ENCODE data around the gene NTM. TPM values are rescaled to one million over a fixed set of nuclear protein-coding genes. Genes with fewer than 3 reads are reported as not detected.

The NTM gene
- total RNA-seq, 1 donor from 2014 or later, result 82.7 TPM

DNA sequence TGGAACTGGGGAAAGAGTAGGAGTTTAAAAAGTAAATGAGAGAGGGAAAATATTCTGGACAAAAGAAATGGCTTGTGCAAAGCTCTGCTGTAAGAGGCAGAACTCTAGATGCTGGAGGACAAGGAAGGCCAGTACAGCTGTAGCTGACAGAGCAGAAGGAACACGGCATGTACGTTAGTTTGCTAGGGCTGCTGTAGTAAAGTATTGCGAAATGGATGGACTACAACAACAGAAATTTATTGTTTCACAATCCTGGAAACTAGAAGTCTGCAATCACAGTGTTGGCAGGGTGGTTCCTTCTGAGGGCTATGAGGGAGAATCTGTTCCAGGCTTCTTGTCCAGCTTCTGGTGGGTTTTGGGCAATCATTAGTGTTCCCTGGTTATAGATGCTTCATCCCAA, 454.4 kb downstream of the NTM start:
- Mint-ChIP-seq H3K27me3 (ENCODE audit: unreplicated experiment) (peaks cover 38% of the 10 kb centered on the region), H3K36me3 (ENCODE audit: unreplicated experiment) (no peaks in the 10 kb centered on the region), H3K4me3 (ENCODE audit: unreplicated experiment) (no peak overlapping the region), H3K9me3 (ENCODE audit: unreplicated experiment) (no peaks in the 10 kb centered on the region), H3K4me1 (ENCODE audit: unreplicated experiment) (no peaks in the 10 kb centered on the region), H3K27ac (ENCODE audit: unreplicated experiment) (no peak overlapping the region)
- TF ChIP-seq, protein P1, sequence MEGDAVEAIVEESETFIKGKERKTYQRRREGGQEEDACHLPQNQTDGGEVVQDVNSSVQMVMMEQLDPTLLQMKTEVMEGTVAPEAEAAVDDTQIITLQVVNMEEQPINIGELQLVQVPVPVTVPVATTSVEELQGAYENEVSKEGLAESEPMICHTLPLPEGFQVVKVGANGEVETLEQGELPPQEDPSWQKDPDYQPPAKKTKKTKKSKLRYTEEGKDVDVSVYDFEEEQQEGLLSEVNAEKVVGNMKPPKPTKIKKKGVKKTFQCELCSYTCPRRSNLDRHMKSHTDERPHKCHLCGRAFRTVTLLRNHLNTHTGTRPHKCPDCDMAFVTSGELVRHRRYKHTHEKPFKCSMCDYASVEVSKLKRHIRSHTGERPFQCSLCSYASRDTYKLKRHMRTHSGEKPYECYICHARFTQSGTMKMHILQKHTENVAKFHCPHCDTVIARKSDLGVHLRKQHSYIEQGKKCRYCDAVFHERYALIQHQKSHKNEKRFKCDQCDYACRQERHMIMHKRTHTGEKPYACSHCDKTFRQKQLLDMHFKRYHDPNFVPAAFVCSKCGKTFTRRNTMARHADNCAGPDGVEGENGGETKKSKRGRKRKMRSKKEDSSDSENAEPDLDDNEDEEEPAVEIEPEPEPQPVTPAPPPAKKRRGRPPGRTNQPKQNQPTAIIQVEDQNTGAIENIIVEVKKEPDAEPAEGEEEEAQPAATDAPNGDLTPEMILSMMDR (IDR thresholded peaks at IDR 0.05), result no peak
- no peak for DNase-seq (ENCODE audit: extremely low spot score, unreplicated experiment)

DNA sequence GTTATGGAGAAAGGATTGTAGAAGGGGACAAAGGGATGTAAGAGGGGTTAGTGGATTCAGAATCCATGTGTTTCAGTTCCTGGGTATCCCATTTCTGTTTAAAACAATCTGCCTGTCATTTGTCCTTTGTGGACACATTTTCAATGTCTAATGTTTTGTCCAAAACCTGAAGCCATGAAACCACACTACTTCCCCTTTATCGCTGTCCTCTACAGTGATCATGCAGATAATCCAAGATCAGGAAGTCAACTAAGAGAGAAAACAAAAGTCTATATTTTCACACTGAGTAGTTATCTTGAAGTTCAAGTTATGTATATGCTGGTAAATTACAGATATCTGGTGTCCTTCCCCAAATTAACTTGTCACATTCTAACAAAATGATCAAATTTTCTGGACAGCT, 457.0 kb downstream of the NTM start:
- no peak for DNase-seq (ENCODE audit: extremely low spot score, unreplicated experiment)
- Mint-ChIP-seq H3K27ac (ENCODE audit: unreplicated experiment) (no peak overlapping the region), H3K36me3 (ENCODE audit: unreplicated experiment) (no peaks in the 10 kb centered on the region), H3K4me1 (ENCODE audit: unreplicated experiment) (no peaks in the 10 kb centered on the region), H3K9me3 (ENCODE audit: unreplicated experiment) (no peaks in the 10 kb centered on the region), H3K4me3 (ENCODE audit: unreplicated experiment) (no peak overlapping the region), H3K27me3 (ENCODE audit: unreplicated experiment) (peaks cover 35% of the 10 kb centered on the region)
- TF ChIP-seq, protein P1 (IDR thresholded peaks at IDR 0.05), result no peak

DNA sequence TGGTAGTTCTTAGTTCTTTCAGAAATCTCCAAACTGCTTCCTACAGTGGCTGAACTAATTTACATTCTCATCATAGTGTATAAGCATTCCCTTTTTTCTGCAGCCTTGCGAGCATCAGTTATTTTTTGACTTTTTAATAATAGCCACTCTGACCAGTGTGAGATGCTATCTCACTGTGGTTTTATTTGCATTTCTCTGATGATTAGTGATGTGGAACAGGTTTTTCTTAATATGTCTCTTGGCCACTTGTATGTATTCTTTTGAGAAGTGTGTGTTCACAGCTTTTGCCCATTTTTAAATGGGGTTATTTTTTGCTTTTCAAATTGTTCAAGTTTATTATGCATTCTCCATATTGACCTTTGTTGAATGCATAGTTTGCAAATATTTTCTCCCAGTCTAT, 459.3 kb downstream of the NTM start:
- Mint-ChIP-seq H3K4me1 (ENCODE audit: unreplicated experiment) (no peaks in the 10 kb centered on the region), H3K9me3 (ENCODE audit: unreplicated experiment) (no peaks in the 10 kb centered on the region), H3K27me3 (ENCODE audit: unreplicated experiment) (peaks cover 20% of the 10 kb centered on the region), H3K36me3 (ENCODE audit: unreplicated experiment) (no peaks in the 10 kb centered on the region), H3K4me3 (ENCODE audit: unreplicated experiment) (no peak overlapping the region), H3K27ac (ENCODE audit: unreplicated experiment) (no peak overlapping the region)
- TF ChIP-seq, protein P1 (IDR thresholded peaks at IDR 0.05), result no peak
- no peak for DNase-seq (ENCODE audit: extremely low spot score, unreplicated experiment)

- TF ChIP-seq, protein P1 (IDR thresholded peaks at IDR 0.05), result no peak
- no peaks in the 10 kb centered on the region for H3K36me3 Mint-ChIP-seq (ENCODE audit: unreplicated experiment)
- no peaks in the 10 kb centered on the region for H3K4me1 Mint-ChIP-seq (ENCODE audit: unreplicated experiment)
- DNase-seq (ENCODE audit: extremely low spot score, unreplicated experiment), result no peak
- H3K9me3 Mint-ChIP-seq (ENCODE audit: unreplicated experiment), result no peaks in the 10 kb centered on the region
- no peak overlapping the region for H3K4me3 Mint-ChIP-seq (ENCODE audit: unreplicated experiment)
- H3K27me3 Mint-ChIP-seq (ENCODE audit: unreplicated experiment), result peaks cover 33% of the 10 kb centered on the region
- H3K27ac Mint-ChIP-seq (ENCODE audit: unreplicated experiment), result no peak overlapping the region
These were observed 461.7 kb downstream of the NTM start for GRCh38 chr11:131832079-131832478.

DNA sequence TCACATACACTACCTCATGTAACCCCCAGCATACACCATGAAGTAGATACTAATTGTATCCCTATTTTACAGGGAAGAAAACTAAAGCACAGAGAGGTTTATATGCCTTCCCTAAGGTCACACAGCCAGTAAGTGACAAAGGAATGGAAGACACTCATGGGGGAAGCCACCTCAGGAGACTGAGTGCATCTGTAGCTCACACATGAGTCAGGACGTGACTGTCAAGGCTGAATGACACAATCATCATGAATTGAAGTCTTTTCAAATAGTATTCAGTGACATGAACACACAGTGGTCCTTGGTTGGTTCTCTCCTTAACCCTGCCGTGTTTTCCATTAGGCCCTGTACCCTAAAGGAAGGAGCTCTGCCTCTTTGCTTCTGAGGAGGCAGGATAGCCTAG, 463.0 kb downstream of the NTM start:
- DNase-seq (ENCODE audit: extremely low spot score, unreplicated experiment), result no peak
- no peaks in the 10 kb centered on the region for H3K36me3 Mint-ChIP-seq (ENCODE audit: unreplicated experiment)
- no peaks in the 10 kb centered on the region for H3K4me1 Mint-ChIP-seq (ENCODE audit: unreplicated experiment)
- no peak overlapping the region for H3K27ac Mint-ChIP-seq (ENCODE audit: unreplicated experiment)
- peaks cover 2% of the 10 kb centered on the region for H3K9me3 Mint-ChIP-seq (ENCODE audit: unreplicated experiment)
- peaks cover 37% of the 10 kb centered on the region for H3K27me3 Mint-ChIP-seq (ENCODE audit: unreplicated experiment)
- no peak overlapping the region for H3K4me3 Mint-ChIP-seq (ENCODE audit: unreplicated experiment)
- TF ChIP-seq, protein P1 (IDR thresholded peaks at IDR 0.05), result no peak

All from osteocyte (in vitro differentiated cells).